Measurements from ENCODE around the gene CCDC74B.
"Not testable (repeated sequence)": the region's sequence is repeated elsewhere in the genome, so short reads cannot be mapped to it uniquely, and the experiment has no call there.

GRCh38 chr2:130141645-130142370 is 3.1 kb downstream of the CCDC74B start:
- not testable (repeated sequence) for TF ChIP-seq POLR2A, CTCF (IDR thresholded peaks at IDR 0.05)
